K562 treated with DMSO at 1 percent for 4 hours (cell line): Measurements from ENCODE around the gene PRRG2. TPM values are rescaled to one million over a fixed set of nuclear protein-coding genes. Genes with fewer than 3 reads are reported as not detected.

Experiments used
- total RNA-seq: library from RNA; unstranded; fragments of 300-600 nt; gene quantifications from 2 replicates; pipeline ENCODE4 v1.2.3, GENCODE V29; 2022; ENCODE audit not compliant: insufficient read depth

The PRRG2 gene
- total RNA-seq, result 0.84 TPM in 1 of 2 replicates, not detected in the other

GRCh38 chr19:49581007-49581508, at the start of gene PRRG2:
TSS of gene PRRG2 (plus strand) at chr19:49581316. CDS start at chr19:49583220, 1,904 bp downstream.

DNA sequence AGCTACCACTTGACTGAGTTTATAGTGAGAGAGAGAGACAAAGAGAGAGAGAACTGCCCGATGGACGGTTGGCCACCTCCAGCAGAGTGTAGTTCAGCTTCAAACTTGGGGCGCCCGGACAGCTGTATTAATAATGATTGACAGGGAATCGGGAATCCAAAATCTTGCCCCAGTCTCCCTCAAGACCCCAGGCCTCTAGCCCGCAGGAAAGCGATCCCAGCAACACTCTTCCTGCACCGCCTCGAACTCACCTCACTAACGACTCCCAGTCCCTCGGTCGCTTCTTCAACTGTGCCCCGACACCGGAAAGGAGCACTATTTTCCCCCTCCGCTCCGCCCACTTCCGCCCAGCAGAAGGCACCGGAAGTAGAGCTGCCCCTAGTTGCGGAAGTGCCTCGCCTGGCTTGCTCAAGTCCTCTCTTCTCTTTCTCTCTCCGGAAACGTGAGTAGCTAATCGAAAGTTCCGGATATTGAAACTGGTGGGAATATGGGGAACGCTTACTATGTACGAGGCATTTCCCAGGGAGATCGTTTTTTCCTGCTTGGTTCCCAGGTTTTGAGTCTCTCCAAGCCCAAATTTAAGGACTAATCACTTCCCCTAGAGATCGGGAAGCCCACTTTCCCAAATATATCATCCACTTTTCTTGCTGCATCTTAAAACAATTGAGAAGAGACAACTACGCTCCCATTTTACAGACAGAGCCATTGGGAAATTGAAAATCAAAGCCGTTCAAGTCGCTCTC, 681 bp upstream of the PRRG2 start, which contains the start of gene NOSIP:
NOSIP (minus strand) TSS at position 293 of the 743 bp plus-strand sequence. CDS start 19,865 bp downstream, outside the sequence.

DNA sequence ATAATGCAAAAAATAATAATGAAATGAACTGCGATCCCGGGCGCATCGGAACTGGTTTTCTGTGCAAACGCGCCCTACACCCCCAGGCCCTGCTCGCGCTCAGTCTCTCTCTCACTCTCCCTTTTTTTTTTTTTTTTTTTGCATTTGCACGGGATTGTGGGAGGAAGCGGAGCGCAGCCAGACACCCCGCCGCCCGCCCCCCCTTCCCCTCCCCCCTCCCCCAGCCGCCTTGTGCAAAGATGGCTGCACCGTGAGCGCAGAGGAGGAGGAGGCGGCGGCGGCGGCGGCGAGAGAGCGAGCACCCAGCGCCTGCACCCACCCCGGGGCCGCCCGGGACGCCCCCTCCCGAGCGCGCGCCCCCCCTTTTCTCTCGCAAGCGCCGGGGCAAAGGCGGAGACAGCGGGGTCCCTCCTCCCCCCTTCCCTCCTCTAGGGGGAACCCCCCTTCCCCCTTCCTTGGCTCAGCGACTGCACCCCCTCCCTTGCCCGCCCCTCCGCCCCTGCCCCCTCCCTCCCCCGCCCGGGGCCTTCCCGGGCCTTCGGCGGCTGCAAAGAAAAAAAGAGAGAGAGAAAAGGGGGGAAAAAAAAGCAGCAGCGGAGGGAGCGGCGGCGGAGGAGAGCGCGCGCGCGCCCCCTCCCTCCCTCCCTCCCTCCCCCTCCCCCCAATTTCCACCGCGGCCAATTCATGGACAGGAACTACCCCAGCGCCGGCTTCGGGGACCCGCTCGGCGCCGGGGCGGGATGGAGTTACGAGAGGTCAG, 10.0 kb downstream of the PRRG2 start, which contains the start of gene PRR12:
PRR12 (plus strand) TSS at position 212 of the 760 bp plus-strand sequence; CDS start at position 685, 473 bp downstream.

GRCh38 chr19:49640113-49640898, 59.2 kb downstream of the PRRG2 start, which contains the start of gene RRAS:
TSS of gene RRAS (minus strand) at chr19:49640143. CDS start at chr19:49640098, 45 bp downstream.

Other genes starting within 250 kb of the PRRG2 start
- gene CD37, start 245.9 kb upstream of the PRRG2 start, total RNA-seq, result 17.6 and 20.7 TPM in 2 replicates
- 15.2 and 18.8 TPM in 2 replicates for gene TEAD2, start 218.9 kb upstream of the PRRG2 start, total RNA-seq
- not detected in 2 replicates for gene DKKL1, start 217.4 kb upstream of the PRRG2 start, total RNA-seq
- gene KASH5, start 193.1 kb upstream of the PRRG2 start, total RNA-seq, result 0.70 and 0.84 TPM in 2 replicates
- not detected in 2 replicates for gene PTH2, start 157.9 kb upstream of the PRRG2 start, total RNA-seq
- gene GFY, start 155.9 kb upstream of the PRRG2 start, total RNA-seq, result not detected in 2 replicates
- 9.3 and 13.4 TPM in 2 replicates for gene SLC17A7, start 139.8 kb upstream of the PRRG2 start, total RNA-seq
- gene PIH1D1, start 129.5 kb upstream of the PRRG2 start, total RNA-seq, result 160 and 172 TPM in 2 replicates
- 25.7 and 31.3 TPM in 2 replicates for gene ALDH16A1, start 128.1 kb upstream of the PRRG2 start, total RNA-seq
- 6.9 and 9.0 TPM in 2 replicates for gene FLT3LG, start 107.1 kb upstream of the PRRG2 start, total RNA-seq
- gene RPL13A, start 93.7 kb upstream of the PRRG2 start, total RNA-seq, result 9,551 and 10,252 TPM in 2 replicates
- gene RPS11, start 84.9 kb upstream of the PRRG2 start, total RNA-seq, result 7,062 and 7,239 TPM in 2 replicates
- gene FCGRT, start 68.7 kb upstream of the PRRG2 start, total RNA-seq, result 9.0 and 11.5 TPM in 2 replicates
- 6.0 and 10.4 TPM in 2 replicates for gene RCN3, start 53.3 kb upstream of the PRRG2 start, total RNA-seq
- 307 and 345 TPM in 2 replicates for gene NOSIP, start 760 bp upstream of the PRRG2 start, total RNA-seq
- gene PRR12, start 9.9 kb downstream of the PRRG2 start, total RNA-seq, result 9.5 and 10.7 TPM in 2 replicates
- gene RRAS, start 58.8 kb downstream of the PRRG2 start, total RNA-seq, result 12.7 and 23.1 TPM in 2 replicates
- 40.7 and 59.9 TPM in 2 replicates for gene SCAF1, start 60.9 kb downstream of the PRRG2 start, total RNA-seq
- gene IRF3, start 84.5 kb downstream of the PRRG2 start, total RNA-seq, result 84.6 and 91.3 TPM in 2 replicates
- 215 and 249 TPM in 2 replicates for gene BCL2L12, start 84.6 kb downstream of the PRRG2 start, total RNA-seq
- 202 and 231 TPM in 2 replicates for gene PRMT1, start 96.0 kb downstream of the PRRG2 start, total RNA-seq
- gene ADM5, start 108.3 kb downstream of the PRRG2 start, total RNA-seq, result 9.8 and 16.9 TPM in 2 replicates
- gene CPT1C, start 109.8 kb downstream of the PRRG2 start, total RNA-seq, result 2.4 and 5.5 TPM in 2 replicates
- 0.90 and 5.6 TPM in 2 replicates for gene TSKS, start 182.0 kb downstream of the PRRG2 start, total RNA-seq
- gene AP2A1, start 185.7 kb downstream of the PRRG2 start, total RNA-seq, result 115 and 120 TPM in 2 replicates
- 6.1 and 8.6 TPM in 2 replicates for gene FUZ, start 232.0 kb downstream of the PRRG2 start, total RNA-seq
- gene MED25, start 237.0 kb downstream of the PRRG2 start, total RNA-seq, result 69.4 and 83.8 TPM in 2 replicates